HG03103 (cell line): ENCODE data around the gene FER.
"Not testable (repeated sequence)": the region's sequence is repeated elsewhere in the genome, so short reads cannot be mapped to it uniquely, and the experiment has no call there.

Experiments
- ATAC-seq: cut with Tn5 transposase; IDR thresholded peaks from one replicate; pipeline ENCODE4 v1.9.1; 2021; ENCODE audit warnings: low read depth; ENCODE audit not compliant: unreplicated experiment

Gene FER

GRCh38 chr5:108869066-108869465, 121.4 kb downstream of the FER start:
- ATAC-seq = no peak

DNA sequence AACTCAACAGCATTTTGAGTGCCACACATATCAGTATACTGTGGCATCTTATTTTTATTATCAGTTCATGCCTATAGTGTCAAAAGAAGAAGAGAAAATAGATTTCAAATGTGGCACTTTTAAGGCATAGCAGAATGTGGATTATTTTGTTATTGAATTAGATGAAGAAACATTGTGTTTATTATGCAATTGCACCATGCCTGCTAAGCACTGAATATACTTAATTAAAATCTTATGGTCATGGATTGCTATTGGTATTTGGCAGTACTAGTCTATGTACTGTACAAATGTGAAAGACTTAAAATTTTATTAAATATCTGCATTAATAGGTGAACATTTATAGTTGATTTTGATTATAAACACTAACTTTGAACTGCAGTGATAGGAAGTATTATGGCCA, 128.8 kb downstream of the FER start:
- no peak for ATAC-seq

GRCh38 chr5:108878756-108879155, 131.1 kb downstream of the FER start:
- ATAC-seq = no peak

- ATAC-seq = no peak
These were observed 133.4 kb downstream of the FER start for GRCh38 chr5:108881133-108881532.

- no peak for ATAC-seq
These were observed 137.0 kb downstream of the FER start for GRCh38 chr5:108884736-108885135.

DNA sequence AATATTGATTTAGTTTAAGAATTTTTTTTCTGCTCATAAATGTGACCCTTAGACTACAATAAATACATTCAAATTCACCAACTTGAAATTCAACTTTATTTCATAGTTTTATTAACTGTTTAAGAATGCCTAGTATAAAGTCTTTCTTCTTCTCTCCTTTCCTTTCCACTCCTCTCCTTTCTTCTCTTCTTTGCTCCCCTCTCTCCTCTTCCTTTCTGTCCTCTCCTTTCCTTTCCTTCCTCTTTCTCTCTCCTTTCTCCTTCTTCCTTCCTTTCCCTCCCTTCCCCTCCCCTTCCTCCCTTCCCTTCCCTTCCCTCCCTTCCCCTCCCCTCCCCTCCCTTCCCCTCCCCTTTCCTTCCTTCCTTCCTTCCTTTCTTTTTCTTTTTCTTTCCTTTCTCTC, 150.6 kb downstream of the FER start:
- no peak for ATAC-seq

DNA sequence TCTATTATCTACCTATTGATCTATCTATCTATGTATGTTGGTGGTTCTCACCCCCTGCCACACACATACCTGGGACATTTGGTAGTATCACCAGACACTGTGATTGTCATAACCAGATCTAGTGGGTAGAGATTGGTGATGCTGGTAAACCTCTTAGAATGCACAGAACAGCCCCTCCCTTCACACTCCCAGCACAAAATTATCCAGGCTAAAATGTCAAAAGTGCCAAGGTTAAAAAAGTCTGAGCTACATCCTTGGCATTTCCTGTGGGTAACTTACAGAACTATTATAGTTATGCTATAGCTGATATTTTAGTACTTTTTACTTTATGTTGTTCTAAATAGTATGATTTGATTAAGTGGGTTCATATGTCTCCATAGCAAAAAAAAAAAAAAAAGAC, 151.0 kb downstream of the FER start:
- ATAC-seq = no peak

DNA sequence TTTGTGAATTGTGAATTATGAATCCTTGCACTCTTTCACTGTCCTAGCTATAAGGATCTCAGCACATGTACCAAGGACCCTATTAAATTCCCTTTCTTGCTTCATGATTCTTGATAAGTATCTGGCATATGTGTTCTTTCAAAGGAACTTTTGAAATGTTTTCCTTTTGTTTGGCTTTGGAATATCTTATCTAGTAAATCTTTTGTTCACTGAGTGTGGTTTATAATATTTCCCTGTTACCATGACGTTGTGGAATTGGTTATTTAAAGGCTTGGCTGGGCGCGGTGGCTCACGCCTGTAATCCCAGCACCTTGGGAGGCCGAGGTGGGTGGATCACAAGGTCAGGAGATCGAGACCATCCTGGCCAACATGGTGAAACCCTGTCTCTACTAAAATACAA, 151.5 kb downstream of the FER start:
- ATAC-seq = not testable (repeated sequence)

DNA sequence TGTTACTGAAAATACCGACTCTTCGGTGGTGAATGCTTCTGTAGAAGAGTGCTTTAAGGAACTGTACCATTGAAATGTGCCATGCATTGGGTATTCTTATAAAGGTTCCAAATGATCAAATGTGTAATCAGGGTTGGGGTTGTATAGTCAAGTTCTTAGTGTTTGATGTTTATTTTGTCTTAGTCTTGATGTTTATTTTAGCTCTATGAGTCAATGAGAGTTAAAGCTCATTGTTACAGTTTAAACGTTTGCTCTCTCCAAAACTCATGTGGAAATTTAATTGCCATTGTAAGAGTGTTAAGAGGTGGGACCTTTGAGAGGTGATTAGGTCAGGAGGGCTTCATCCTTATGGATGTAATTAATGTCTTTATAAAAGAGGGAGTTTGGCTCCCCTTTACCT, 153.0 kb downstream of the FER start:
- ATAC-seq = no peak

GRCh38 chr5:108905805-108906204, 158.1 kb downstream of the FER start:
- ATAC-seq = no peak

DNA sequence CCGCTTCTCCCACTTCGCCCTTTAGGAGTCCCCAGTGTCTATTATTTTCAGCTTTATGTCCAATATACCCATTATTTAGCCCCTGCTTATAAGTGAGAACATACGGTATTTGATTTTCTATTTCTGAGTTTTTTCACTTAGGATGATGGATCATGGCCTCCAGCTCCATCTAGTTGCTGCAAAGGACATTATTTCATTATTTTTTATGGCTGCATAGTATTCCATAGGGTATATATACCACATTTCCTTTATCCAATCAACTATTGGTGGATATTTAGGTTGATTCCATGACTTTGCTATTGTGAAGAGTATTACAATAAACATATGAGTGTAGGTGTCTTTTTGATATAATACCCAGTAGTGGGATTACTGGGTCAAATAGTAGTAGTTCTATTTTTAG, 162.9 kb downstream of the FER start:
- no peak for ATAC-seq

GRCh38 chr5:108911055-108911454, 163.4 kb downstream of the FER start:
- ATAC-seq = peak; percentile 65

DNA sequence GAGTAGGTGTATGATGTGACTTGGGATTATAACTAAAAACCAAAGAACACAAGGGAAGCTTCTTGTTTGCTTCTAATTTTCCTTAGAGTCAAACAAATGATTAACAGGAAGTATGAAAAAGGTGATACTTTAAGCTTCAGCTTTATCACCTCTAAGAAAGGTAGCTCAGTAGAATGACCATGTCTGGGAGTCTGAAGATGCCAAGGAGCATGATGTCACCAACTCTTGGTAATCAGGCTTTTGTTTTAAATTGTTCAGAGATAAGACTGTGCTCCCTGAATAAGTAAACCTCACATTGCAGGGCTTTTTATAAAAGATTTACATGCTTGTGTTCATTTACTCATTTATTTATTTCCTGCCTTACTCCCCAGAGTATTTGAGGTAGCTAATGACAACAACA, 169.9 kb downstream of the FER start:
- ATAC-seq = no peak

DNA sequence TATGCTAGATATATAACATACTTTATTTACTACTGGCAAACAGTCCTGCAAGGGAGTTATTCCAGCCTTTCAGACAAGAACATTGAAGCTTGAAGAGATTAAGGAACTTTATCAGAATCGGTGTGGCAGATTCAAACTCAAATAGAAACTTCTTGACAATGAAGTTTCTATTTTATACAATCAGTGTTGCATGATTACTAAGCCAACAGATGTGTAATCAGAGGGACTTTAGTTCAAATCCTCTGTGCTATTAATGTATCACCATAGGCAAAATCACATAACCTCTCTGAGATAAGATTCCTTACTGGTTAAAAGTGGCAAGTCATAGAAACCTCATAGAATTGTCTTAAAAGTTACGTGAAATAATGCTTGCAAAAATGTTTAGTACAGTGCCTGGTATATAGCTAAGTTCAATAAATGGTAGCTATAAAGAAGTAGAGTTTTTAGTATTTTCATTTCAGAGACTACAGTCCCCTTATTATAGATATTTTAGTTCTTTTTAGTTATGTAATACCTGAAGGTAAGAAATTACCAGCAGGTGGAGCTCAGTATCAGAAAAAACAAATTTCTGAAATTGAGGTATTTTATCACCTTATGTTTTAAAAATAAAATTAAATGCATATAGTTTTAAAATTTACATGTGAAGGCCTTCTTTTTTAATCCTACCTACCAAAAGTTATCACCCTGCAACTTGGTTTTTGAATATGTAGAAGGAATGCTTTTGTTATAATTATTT, 172.1 kb downstream of the FER start:
- no peak for ATAC-seq

DNA sequence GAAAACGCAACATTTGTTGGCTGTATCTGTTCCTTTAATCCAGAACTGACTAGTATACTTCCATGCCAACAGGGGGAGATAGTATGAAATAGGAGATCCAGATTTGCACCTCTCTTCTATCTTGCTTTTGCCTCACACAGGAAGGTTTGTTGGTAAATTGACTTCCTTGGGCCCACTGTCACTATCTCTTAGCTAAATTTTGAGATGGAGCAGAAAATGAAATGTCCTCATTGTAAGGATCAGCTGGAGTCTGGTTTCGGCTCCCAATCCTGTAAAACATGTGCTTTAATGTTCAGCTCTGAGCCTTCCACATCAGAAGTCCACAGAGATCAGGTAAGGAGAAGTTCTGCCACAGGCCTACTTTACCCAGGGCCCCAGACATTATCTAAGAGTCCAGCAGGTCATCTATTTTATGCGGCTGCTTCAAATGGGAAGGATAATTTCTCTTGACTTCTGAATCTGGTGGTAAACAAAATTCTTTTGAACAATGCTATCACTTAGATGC, 176.8 kb downstream of the FER start:
- no peak for ATAC-seq

- ATAC-seq = no peak
These were observed 177.4 kb downstream of the FER start for GRCh38 chr5:108925073-108925472.

DNA sequence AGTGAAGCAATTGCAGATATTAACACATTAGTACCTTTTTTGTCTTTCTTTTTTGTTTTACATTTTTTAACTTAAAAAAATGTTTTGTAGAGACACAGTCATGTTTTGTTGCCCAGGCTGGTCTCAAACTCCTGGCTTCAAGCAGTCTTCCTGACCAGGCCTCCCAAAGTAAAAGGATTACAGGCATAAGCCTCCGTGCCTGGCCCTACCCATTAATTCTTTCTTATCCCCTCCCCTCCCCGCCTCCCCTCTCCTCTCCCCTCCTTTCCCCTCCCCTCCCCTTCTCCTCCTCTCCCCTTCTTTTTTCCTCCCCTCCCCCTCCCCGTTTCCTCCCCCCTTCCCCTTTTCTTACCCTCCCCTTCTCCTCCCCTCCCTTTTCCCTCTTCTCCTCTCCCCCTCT, 182.4 kb downstream of the FER start:
- no peak for ATAC-seq

GRCh38 chr5:108935611-108936010, 187.9 kb downstream of the FER start:
- ATAC-seq = no peak

- ATAC-seq = no peak
These were observed 189.5 kb downstream of the FER start for GRCh38 chr5:108937221-108937620.

- ATAC-seq = no peak
These were observed 192.8 kb downstream of the FER start for GRCh38 chr5:108940506-108940905.

GRCh38 chr5:108941746-108942145, 194.0 kb downstream of the FER start:
- ATAC-seq = no peak

DNA sequence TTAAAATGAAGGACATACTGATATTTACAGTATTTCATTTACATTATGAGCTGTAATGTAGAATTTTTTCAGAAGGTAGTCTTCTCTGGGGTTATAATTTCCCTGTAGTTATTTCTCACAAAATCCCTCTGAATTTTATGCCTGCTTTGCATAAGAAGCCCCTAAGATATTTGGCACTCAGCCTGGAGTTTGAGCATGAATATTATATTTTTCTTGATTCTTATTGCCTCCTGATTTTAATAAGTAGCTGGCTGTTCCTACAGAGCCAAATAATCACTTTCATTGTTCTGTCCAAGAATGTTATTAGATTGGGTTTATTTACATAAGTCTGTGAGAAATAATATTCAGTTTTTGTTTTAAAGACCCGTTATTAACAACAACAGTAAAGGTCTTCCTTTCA, 195.0 kb downstream of the FER start:
- no peak for ATAC-seq

- ATAC-seq = no peak
These were observed 197.4 kb downstream of the FER start for GRCh38 chr5:108945094-108945493.
